Hypothalamus (tissue), 51 donors: Measurements from ENCODE around the gene CIB4.

Source experiments
- DNase-seq, 51 donors: peaks; one replicate each; lab custom pipeline; 2025; lab: John Stamatoyannopoulos, UW

The CIB4 gene

DNA sequence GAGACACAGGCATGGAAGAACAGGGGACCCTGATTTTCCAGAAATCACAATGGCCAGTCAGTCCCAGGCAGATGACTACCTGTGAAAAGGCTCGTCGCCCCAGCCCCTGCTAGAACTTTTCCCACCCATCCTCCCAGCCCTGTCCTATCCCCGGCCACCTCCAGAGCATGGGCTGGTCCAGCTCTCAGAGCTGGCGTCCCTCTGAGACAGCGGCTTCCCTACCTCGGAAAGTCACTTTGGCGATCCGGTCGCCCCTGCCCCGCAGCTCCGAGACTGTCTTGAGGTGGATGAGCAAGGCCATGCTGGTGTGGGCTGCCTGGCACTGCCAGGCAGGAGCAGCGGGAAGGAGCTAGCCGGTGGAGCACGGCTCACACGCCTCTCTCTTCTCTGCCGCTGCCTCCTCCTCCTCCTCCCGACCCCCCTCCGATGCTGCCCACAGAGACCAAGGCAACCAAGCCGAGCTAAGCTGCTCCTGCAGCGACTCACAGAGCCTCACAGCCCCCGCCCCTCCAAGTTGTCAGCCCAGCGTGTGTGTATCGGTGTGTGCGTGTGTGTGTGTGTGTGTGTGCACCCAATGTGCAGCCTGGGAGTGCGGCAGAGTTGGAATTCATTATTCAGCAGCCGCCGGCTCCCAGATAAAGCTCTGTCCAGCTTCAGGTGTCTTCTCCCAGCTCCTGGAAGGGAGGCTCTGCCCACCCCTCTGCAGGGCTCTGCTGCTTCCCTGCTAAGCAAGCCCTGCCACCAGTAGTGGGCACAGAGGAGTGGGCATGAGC lies 82.7 kb downstream of the CIB4 start:
- DNase-seq, result peak in 8 of 51 donors; percentile 10 to 63 (median 22)

DNA sequence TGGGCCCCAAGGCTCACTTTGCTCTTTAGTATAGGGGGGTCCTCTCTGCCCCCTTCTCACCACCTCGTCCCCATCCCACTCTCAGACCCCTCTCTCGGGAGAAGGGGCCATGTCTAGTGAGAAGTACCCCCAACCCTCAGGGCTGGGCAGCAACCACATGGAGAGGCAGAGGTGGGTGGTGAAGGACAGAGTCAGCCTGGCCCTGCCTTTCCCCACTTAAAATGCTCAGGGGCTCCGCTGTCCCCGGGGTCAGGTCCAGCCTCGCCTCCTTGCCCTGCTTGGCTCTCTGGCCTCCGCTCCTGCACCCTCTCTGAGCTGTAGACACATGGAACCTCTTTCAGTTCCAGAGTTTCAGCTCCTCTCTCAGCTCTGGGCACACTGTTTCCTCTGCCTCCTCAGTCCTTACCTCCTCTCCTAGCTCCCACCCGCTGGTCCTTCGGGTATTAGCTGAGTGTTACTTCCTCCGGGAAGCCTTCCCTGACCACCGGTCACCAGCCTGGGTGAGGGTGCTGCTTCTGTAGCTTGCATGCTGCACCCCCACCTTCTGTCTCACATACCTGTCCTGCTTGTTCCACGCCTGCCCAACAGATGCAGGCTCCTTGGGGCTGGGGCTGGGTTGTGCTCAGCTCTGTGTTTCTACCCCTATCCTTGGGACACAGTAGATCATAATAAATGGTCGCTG lies 83.8 kb downstream of the CIB4 start:
- no peak for DNase-seq

DNA sequence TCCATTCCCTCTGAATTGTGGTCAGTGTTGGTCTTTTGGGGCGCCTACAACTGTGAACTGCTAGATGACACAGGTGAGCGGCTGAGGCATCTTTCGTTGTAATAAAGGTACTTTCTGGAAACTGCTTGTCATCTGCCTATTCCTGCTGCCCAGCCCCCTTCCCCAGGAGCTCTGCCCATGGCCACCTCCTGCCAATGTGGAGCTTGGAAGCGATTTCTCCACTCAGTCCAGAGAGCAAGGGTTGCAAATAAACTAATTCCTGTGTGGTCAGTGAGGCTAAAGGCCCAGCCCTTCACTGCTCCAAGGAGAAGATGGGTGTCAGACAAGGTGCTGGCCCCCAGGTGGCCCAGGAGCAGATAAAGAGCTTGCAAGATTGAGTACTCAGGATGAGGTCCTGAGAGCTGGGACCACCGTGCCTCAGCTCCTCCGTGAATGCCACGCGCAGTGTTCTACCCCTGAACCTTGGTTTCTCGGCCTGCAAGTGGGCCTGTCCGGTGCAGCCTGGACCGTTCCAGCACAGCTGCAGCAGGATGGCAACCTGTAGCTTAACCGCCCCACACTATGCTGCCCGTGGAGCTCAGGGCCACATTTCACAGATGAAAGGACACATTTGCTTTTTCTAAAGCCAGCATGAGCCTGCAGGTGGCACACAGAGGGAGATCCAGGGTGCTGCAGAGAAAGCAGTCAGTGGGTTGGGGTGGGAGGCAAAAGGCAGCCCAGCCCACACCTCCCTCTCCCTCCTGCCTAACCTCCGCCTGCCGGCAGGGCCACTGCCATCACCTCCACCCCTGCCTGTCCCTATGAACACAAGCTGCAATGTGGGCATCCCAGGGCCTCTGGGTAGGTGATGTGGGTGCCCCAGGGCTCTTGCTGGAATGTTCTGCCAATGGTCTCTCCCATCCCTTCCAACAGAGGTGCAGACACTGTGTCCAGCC lies 84.6 kb downstream of the CIB4 start:
- DNase-seq, result peak in 3 of 51 donors; percentile 4 to 13 (median 4)

DNA sequence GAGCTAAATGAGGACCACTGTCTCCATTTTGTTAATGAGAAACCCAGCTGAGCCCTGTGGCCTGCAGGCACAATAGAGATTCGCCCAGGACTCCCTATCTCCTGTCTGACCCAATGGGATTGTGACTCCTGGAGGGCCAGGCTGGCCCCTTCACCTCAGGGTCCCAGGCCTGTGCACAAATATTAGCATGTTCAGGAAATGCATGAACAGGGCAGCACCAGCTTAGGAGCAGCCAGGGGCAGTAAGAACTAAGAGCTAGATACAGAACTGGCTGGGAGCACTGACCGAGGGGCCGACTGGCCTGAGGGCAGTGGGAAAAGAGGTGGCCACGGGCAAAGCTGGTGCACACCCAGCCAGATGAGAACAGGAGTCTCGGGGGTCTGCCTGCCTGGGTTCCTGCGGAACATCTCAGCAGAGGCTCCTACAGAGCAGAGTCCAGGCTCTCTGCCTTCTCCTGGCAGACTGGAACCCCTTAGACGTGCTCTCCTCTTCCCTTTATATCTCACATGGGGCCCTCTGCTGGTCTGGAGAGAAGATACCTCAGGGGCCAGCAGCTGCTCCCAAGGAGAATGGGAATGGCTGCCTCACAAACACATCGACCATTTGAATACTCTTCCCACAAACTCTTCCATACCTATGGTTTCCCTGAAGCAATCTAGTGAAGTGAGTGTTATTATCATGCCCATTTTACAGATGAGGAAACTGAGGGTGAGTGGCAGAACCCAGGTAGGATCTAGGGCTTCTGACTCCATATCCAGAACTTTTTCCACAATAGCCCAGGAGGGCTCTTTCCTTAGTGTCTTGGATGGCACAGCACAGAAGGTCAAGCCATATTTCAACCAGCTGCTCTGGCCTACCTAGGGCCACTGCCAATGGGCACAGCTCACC lies 85.7 kb downstream of the CIB4 start:
- DNase-seq, result no peak

DNA sequence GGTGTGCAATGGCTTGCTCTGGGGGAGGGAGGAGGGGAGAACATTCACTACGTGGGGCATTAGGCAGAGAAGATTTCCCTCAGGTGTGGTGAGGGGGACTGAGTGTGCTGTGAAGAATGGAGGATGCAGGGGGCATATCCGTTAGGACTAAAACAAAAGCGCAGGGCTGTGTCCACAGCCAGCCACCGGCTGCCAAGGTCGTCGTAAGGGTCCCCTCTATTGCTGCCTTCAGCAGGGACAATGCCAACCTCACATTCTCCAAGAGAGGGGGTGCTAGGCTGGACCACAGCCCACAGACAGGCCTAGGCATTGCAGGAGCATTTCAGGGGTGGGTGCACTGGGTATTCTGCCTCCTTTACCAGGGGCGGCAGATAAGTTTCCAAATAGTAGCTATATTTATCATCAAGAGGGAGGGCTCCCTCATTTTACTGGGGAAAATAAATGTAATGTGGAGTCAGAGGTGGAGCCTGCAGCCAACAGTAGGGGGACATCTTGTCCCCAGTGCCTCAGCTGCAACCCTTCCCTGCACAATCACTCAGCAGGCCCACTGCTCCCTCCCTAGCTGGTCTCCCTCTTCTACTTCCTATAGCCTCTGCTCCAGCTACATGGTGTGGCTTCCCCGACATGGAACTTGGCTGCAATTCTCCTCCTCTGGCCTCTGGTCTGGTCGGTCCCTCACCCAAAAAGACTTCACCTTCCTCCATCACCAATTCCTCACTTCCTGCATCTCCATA lies 88.4 kb downstream of the CIB4 start:
- no peak for DNase-seq

DNA sequence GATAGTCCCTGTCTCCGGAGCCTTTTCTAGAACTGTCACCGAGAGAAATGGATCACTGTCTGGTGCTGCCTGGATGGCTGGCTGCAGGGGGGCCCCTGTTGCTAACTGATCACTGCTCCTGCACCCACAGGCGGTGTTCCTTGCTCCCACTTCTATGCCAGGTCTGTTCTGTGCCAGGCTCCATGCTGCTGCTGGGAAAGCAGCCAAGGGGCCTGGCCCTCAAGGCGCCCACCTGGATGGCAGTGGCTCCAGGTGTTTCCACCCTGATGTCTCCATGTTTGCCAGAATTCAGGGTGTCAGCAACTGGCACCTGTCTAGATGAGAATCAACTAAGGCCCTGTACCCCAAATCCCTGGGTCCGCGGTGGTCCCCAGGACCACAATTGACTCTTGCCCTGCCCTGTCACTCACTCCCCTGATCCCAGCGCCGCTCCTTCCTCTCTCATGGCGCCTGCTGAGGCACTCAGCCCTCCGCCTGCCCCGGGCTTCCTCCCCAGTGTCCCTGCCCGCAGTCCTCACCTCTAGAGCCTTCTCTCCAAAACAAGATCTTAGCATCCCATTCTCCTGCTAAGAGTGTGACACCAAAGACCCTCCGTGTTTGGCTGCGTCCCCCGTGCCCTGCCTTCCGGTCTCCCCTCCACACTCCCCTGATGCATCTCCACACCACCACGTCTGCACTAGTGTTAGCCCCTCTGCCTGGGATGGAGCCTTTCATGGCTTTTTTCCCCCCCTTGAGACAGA lies 90.7 kb downstream of the CIB4 start:
- no peak for DNase-seq

DNA sequence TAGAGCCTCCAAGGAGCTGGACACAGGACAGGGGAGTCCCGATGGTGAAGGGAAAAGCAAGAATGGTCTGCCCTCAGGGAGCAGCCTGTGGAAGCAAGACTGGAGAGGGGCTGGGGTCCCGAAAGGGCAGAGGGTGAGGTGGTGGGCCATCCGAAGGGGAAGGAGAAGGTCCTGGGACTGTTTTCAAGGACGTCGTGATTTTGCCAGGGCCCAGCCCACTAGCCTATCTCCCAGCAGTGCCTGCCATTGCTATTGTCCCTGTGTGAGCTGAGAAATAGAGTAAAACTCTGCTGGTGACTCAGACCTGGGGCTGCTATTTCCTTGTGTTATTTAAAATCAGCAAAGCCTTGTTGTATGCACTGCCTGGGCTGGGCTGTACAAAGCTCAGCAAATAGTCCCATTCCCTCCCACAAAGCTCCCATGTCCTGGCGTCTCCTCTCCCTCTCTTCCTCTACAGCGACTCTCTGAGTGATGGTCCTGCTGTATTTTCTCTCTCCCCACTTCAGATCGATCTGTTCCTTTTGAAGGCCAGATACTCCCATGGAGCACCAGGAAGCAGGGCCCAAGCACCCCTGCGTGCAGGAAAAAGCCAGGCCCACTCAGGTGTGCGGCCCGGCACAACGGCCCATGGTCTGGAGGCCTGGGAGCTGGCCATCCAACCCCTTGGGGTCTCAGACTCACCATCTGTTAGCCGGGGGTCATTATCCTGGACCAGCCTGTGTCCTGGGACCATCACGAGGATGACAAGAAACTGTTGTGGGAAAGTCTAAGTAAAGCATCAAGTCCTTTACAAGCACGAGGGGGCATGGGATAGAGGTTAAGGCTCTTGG lies 98.3 kb downstream of the CIB4 start:
- DNase-seq, result no peak

DNA sequence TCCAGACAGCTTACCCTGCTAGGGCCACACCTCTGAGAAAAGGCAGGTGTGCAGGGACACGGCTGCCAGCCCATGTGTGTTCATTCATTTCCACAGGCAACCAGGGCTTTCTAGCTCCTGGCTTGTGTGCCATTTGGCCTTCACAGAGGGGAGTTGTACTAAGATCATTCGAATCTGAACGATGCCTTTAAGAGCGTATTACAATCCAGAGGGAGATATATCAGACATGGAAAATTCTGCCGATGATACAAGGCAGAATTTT lies 99.0 kb downstream of the CIB4 start:
- no peak for DNase-seq

DNA sequence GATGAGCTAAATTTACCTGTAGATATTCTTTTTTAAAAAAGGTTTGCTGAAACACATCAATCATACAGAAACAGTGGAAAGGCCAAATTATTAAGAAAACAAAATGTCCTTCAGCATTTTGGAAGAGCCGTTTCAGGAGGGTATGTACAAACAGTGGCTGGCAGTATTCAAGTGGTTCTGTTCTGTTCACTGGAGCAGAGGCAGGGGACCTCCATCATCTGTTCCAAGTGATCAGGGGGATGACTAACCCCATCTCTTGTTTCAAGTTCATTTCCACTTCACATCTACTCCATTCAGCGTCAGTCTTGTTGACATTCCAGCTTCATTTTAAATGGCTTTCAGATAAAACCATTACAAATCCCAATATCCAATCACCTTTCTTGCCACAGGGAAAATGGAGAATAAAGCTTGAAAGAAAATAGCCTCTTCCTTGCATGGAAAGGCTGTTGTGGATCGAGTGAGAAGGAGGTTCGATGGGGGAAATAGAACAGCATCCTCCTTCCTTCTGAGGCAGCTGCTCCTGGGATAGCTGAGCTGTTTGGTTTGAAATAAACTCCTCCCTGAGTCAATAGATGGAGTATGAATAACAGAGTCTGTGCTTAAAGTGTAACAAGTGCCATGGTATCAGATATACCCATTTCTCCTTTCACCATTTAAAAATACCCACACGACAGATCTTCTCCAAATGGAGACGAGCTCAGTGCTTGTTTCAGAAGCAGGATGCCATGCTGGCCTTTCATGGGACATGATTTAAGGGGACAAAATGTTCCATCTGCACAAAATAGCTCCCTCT lies 99.6 kb downstream of the CIB4 start:
- DNase-seq, result no peak

DNA sequence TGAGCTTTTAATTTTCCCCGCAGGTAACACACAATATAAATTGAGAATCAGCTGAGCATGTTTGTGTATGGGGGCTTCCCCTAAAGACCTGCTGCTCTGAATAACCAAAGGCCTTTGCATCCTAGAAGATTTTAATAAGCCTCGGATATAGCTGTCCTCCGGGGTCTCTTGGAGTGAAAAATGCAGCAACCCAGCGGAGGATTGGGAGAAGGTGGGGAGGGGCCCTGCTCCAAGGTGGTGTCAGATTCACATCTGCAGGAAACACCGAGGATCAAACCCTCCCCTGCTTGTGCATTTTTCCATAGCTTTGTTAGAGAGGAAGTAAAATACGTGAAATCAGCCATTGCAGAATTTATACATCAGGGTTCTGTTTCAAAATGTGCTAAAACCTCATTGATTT lies 100.2 kb downstream of the CIB4 start:
- DNase-seq, result no peak

DNA sequence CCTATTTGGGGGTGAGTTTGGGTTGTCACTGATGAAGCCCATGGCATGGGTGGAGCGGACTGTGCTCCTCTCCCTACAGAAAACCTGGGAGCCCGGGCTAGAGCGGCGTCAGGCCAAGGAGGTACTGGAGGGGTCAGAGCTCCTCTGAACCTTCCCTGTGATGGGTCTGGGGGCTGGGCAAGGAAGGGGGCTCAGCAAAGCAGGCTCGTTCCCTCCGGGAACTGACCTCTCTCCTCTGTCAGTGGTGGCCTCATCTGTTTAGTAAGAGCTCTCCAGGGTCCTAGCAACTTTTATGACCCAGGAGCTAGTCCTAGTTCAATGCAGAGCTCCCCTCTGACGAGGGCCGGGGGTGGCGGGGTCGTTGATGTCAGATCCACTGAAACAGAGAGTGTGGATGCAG lies 100.9 kb downstream of the CIB4 start:
- DNase-seq, result no peak

DNA sequence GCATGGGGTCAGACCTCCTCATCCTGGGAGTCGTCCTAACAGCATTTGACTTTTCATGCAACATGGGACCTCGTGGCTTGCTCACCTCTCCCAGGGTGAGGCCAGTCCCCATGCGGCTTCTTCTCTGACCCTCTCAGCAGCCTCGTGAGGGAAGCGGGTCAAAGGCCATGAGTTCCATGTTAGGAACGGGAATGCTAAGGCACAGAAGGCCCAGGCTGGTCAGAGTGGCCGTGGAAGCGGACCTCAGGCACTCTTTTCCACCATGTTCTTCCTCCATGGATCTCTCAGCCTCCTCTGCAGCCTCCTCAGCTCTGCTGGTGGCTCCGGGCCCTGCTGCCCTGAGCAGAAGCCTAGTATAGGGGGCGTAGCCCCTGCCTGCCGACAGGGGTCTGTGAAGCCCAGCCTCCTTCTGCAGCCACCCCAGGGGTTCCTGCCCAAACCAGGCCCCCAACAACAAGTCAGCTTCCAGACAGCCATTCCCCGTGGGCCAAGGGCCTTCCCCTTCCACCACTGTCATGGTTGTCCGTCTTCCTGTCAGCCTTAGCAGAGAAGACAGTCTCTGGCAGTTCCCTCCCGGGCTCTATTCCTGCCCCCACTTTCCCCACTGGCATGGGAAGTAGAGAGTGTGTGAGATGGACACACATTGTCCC lies 103.2 kb downstream of the CIB4 start:
- DNase-seq, result no peak

DNA sequence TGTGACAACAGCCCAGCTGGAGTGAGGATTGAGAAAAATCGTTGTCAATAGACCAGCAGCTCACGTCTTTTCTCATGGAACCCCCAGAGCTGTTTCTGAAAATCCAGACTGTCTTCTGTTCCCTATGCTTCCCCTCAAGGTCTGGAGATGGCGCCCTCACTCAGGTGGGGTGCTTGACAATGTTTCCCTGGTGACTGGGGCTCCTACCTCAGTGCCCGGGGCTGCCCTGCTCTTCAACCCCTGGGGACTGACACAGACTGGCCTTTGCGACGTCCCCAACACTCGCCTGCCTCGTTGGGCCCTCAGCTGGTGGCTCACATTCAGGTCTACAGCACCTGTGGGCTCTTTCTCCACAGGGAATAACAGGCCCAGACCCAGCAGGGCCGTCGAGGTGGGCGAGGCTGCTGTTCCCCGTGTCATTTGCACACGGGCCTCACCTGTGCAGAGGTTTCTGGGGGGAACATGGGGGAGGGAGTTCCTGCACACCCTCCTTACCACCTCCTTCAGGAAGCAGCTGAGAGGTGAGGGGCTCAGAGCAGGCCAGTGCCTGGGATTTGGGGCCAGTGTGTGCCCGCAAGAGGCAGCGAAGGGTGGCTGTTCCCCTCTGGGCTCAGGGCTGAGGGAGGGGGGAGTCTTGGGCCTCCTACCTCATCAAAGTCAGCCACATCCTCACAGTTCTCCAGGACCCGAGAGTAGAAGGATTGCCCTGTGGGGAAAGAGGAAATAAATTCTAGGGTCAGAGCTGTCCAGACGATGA lies 103.9 kb downstream of the CIB4 start:
- DNase-seq, result no peak

DNA sequence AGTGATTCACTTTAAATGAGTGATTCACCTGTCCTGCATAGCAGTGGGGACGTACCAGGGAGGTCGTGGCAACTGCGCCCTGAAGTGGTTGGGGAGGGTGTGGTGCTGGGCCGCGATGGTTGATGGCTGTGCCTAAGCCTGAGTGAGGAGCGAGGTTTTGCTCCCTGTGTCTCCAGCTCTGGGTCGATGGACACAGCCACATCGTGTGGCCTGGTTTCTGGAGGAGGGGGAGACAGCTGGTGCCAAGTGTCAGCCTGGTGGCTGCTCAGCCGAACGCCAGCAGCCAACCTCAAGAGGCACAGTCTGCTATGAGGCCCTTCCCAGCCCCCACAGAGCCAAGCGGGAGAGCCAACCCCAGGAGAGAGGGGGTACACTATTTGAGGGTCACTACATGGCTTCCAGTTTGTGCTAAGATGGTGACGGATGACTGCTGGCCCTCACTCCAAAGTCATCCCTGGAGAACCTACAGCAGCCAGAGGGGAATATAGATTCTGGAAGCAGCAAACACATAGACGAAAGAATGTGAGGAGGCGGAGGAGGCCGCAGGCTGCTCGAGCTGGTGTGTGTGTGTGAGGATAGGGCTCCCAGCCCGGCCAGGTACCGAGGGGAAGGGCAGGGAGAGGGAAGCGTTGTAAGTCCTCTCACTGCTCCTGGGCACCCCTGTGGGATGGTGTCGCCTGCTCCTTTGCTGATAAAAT lies 104.6 kb downstream of the CIB4 start:
- no peak for DNase-seq

DNA sequence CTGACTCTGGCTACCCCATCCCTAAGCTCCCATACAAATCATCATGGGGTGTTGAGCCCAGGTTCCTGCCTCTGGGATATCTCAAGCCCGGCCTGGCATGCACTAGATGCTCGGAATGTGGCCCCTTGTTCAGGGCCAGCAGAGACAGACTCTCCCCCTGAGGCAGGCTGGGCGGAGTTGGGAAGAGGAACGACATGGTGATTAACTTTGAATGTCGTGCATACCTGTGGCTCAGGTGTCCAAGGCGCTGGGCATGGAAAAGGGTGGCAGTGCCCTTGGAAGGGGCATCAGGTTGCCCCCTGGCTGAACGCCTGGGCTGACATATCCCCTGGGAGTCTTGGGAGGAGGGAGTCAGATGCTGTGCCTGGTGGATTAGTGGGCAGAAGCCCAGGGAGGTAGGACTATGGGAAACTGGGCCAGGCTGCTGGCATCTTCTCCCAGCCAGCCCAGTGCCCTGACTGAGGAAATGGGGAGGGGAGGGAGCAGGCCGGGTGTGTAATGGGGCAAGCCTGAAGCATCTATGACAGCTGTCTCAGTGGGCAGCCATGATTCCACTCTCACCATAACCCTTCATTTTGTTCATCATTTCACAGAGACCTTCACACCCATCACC lies 105.4 kb downstream of the CIB4 start:
- no peak for DNase-seq
